Activated naive CD8-positive, alpha-beta T cell treated with anti-CD3 and anti-CD28 coated beads, Interleukin-2, amount 50 U/mL, for 24 hours (primary cell): ENCODE results near the gene PPP1R12A.
"Not testable (repeated sequence)": the region's sequence is repeated elsewhere in the genome, so short reads cannot be mapped to it uniquely, and the experiment has no call there.

ENCODE experiments used
- ATAC-seq: fragments of 150-1000 bp; cut with Tn5 transposase; one replicate; pipeline ENCODE4 v1.10.0; 2021
- DNase-seq: peaks from one replicate; pipeline ENCODE4 v3.0.0; 2021
- H3K27ac Mint-ChIP-seq: one replicate; pipeline ENCODE4 v1.8.0; 2021; ENCODE audit warnings: mild to moderate bottlenecking, mixed read lengths
- H3K27me3 Mint-ChIP-seq: one replicate; pipeline ENCODE4 v1.8.0; 2021; ENCODE audit warnings: mixed read lengths
- H3K36me3 Mint-ChIP-seq: one replicate; pipeline ENCODE4 v1.8.0; 2021; ENCODE audit warnings: low read depth, mixed read lengths
- H3K4me1 Mint-ChIP-seq: one replicate; pipeline ENCODE4 v1.8.0; 2021; ENCODE audit warnings: mixed read lengths
- H3K4me3 Mint-ChIP-seq: one replicate; pipeline ENCODE4 v1.8.0; 2021; ENCODE audit warnings: mild to moderate bottlenecking, moderate library complexity, mixed read lengths
- H3K9me3 Mint-ChIP-seq: one replicate; pipeline ENCODE4 v1.8.0; 2021; ENCODE audit warnings: mixed read lengths

Gene PPP1R12A

GRCh38 chr12:79887890-79888289 is 47.0 kb downstream of the PPP1R12A start:
- no peak for ATAC-seq
- Mint-ChIP-seq H3K36me3 (peaks cover 5% of the 10 kb centered on the region), H3K27ac (no peak overlapping the region), H3K9me3 (no peaks in the 10 kb centered on the region), H3K27me3 (no peaks in the 10 kb centered on the region), H3K4me3 (no peak overlapping the region), H3K4me1 (peaks cover 66% of the 10 kb centered on the region)
- no peak for DNase-seq

GRCh38 chr12:79886917-79887519 is 47.9 kb downstream of the PPP1R12A start:
- no peak for ATAC-seq

GRCh38 chr12:79885911-79886490 is 48.9 kb downstream of the PPP1R12A start:
- Mint-ChIP-seq H3K36me3 (no peaks in the 10 kb centered on the region), H3K4me3 (no peak overlapping the region), H3K27me3 (no peaks in the 10 kb centered on the region), H3K4me1 (peaks cover 75% of the 10 kb centered on the region), H3K9me3 (no peaks in the 10 kb centered on the region), H3K27ac (no peak overlapping the region)
- DNase-seq (no peak), ATAC-seq (no peak)

More at GRCh38 chr12:79886917-79887519, 47.9 kb downstream of the PPP1R12A start:
- H3K27me3 Mint-ChIP-seq: no peaks in the 10 kb centered on the region
- H3K27ac Mint-ChIP-seq: no peak overlapping the region
- H3K9me3 Mint-ChIP-seq: no peaks in the 10 kb centered on the region
- no peak for DNase-seq
- H3K4me1 Mint-ChIP-seq: peaks cover 73% of the 10 kb centered on the region
- H3K4me3 Mint-ChIP-seq: no peak overlapping the region
- H3K36me3 Mint-ChIP-seq: peaks cover 3% of the 10 kb centered on the region

DNA sequence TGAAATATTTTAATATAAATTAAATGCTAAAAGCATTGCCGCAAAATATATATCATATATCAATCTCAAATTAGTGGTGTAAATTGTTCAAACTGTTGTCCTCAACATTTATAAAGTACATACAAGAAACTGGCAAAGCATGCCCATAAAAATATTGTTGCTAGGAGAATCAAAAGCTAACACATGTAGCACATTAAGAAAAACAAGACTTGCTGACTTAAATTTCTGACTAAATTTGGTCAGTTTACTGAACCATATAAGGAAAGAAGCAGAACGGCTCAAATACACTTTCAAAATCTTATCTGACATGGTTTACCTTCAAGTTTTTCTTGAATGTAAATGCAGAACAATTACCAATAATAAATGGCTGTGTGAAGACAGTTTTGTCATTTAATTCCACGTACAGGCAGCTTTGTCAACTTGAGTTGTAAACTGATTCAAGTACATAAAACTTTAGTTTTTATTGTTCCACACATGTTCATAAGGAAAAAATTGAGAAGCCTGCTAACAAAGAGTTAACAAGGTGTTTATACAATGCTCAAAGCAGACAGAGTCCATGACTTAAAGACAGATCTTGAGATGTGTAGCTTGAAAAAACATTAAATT is 50.4 kb downstream of the PPP1R12A start:
- Mint-ChIP-seq H3K27me3 (no peaks in the 10 kb centered on the region), H3K27ac (no peak overlapping the region), H3K4me1 (peaks cover 74% of the 10 kb centered on the region), H3K9me3 (no peaks in the 10 kb centered on the region), H3K4me3 (no peak overlapping the region), H3K36me3 (peaks cover 4% of the 10 kb centered on the region)
- ATAC-seq: no peak
- no peak for DNase-seq

DNA sequence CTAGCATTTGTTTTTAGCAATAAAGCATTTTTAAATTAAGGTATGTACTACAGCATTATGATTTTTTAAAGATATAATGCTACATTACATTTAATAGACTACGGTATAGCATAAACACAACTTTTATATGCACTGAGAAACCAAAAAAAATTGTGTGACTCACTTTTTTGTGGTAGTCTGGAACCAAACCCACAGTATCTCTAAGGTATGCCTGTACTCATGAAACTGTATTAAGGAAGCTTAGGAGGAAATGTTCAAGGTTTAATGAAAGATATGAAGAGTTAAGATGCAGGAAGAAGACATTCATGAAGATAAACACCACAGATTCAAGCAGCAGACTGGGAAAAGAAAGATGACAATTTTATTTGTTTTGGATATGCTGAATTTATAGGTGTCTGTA is 51.7 kb downstream of the PPP1R12A start:
- no peak overlapping the region for H3K27ac Mint-ChIP-seq
- H3K4me1 Mint-ChIP-seq: peaks cover 73% of the 10 kb centered on the region
- H3K36me3 Mint-ChIP-seq: peaks cover 8% of the 10 kb centered on the region
- no peaks in the 10 kb centered on the region for H3K9me3 Mint-ChIP-seq
- ATAC-seq: peak; percentile 81
- H3K4me3 Mint-ChIP-seq: no peak overlapping the region
- DNase-seq: no peak
- H3K27me3 Mint-ChIP-seq: no peaks in the 10 kb centered on the region

DNA sequence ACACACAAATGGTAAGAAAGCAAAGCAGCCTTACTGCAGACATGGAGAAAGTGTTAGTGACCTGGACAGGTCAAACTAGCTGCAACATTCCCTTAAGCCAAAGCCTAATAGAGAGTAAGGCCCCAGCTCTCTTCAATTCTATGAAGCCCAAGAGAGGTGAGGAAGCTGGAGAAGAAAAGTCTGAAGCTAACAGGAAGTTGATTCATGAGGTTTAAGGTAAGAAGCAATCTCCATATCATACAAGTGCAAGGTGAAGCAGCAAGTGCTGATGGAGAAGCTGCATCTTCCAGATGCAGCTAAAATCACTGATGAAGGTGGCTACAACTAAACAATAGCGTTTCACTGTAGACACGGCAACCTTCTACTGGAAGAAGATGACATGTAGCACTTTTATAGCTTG is 53.5 kb downstream of the PPP1R12A start:
- no peaks in the 10 kb centered on the region for H3K9me3 Mint-ChIP-seq
- H3K4me1 Mint-ChIP-seq: peaks cover 74% of the 10 kb centered on the region
- H3K27ac Mint-ChIP-seq: no peak overlapping the region
- peaks cover 11% of the 10 kb centered on the region for H3K36me3 Mint-ChIP-seq
- ATAC-seq: no peak
- no peak overlapping the region for H3K4me3 Mint-ChIP-seq
- no peaks in the 10 kb centered on the region for H3K27me3 Mint-ChIP-seq
- no peak for DNase-seq

DNA sequence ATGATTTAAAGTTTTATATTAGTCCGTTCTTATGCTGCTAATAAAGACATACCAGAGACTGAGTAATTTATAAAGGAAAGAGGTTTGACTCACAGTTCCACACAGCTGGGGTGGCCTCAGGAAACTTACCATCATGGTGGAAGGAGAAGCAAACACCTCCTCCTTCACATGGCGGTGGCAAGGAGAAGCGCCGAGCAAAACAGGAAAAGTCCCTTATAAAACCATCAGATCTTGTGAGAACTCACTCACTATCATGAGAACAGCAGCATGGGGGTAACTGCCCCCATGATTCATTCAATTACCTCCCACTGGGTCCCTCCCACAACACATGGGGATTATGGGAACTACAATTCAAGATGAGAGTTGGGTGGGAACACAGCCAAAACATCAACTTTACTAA is 56.4 kb downstream of the PPP1R12A start:
- Mint-ChIP-seq H3K36me3 (peaks cover 16% of the 10 kb centered on the region), H3K4me1 (peaks cover 73% of the 10 kb centered on the region)
- not testable (repeated sequence) for H3K9me3 Mint-ChIP-seq, ATAC-seq, H3K27ac Mint-ChIP-seq, DNase-seq, H3K4me3 Mint-ChIP-seq, H3K27me3 Mint-ChIP-seq

GRCh38 chr12:79877246-79877645 is 57.7 kb downstream of the PPP1R12A start:
- Mint-ChIP-seq H3K9me3 (no peaks in the 10 kb centered on the region), H3K4me3 (no peak overlapping the region), H3K27ac (no peak overlapping the region), H3K4me1 (peaks cover 69% of the 10 kb centered on the region), H3K27me3 (no peaks in the 10 kb centered on the region), H3K36me3 (peaks cover 20% of the 10 kb centered on the region)
- no peak for DNase-seq
- no peak for ATAC-seq

DNA sequence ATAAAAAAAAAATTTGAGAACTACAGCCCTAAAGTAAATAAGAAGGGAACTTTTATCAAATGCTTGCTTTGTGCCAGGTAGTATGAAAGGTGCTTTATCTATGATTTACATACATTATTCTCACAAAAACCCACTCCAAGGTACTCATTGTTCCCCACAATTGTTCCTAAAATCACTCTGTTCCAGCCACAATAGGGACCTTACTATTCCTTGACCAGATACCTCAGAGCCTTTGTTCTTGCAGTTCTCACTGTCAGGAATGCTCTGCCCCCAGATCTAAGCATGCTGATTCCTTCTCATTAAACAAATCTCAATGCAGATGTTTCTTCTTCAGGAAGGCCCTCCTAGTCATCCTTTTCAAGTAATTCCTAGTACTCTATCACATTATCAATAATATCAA is 60.2 kb downstream of the PPP1R12A start:
- Mint-ChIP-seq H3K4me1 (peaks cover 63% of the 10 kb centered on the region), H3K9me3 (no peaks in the 10 kb centered on the region), H3K27me3 (no peaks in the 10 kb centered on the region), H3K4me3 (no peak overlapping the region), H3K27ac (no peak overlapping the region), H3K36me3 (peaks cover 31% of the 10 kb centered on the region)
- no peak for ATAC-seq
- no peak for DNase-seq

DNA sequence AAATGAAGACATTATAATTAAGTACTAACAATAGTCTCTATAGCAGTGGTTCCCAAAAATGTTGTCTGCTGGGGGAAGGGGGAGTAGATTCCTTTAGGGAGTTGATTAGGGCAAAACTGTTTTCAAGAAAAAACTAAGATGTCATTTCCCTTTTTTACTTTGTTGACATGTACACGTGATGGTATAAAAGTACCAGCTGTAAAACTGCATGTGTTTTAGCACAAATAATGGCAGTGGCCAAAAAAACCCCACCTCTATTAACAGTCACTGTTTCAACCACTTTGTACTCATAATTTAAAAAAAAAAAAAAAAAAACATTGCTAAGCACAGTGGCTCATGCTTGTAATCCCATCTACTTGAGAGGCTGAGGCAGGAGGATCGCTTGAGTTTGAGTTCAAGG is 61.7 kb downstream of the PPP1R12A start:
- DNase-seq: no peak
- H3K27ac Mint-ChIP-seq: no peak overlapping the region
- H3K27me3 Mint-ChIP-seq: no peaks in the 10 kb centered on the region
- H3K4me1 Mint-ChIP-seq: peaks cover 53% of the 10 kb centered on the region
- H3K4me3 Mint-ChIP-seq: no peak overlapping the region
- peaks cover 40% of the 10 kb centered on the region for H3K36me3 Mint-ChIP-seq
- no peak for ATAC-seq
- no peaks in the 10 kb centered on the region for H3K9me3 Mint-ChIP-seq

GRCh38 chr12:79871621-79872020 is 63.3 kb downstream of the PPP1R12A start:
- ATAC-seq: no peak
- no peak for DNase-seq
- H3K4me1 Mint-ChIP-seq: peaks cover 44% of the 10 kb centered on the region
- peaks cover 10% of the 10 kb centered on the region for H3K9me3 Mint-ChIP-seq
- no peak overlapping the region for H3K4me3 Mint-ChIP-seq
- peaks cover 51% of the 10 kb centered on the region for H3K36me3 Mint-ChIP-seq
- H3K27me3 Mint-ChIP-seq: no peaks in the 10 kb centered on the region
- no peak overlapping the region for H3K27ac Mint-ChIP-seq

DNA sequence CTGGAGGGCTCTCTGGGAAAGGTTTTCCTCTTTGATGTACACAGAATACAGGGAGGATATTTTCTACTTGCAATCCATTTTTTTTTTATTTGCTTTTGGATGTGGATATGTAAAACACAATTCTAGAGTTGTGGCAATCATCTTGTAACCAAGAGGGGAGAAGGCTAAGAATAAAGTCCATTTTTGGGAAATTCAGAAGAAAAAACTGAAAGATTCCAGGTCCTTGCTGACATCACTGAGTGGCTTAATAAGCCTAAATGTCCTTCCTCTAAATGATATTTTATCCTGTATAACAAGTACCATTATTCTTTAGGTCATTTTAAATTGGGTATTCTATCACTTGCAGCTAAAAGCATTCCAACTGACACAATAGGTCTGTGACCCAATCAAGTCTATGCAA is 64.0 kb downstream of the PPP1R12A start:
- no peak overlapping the region for H3K4me3 Mint-ChIP-seq
- H3K9me3 Mint-ChIP-seq: peaks cover 17% of the 10 kb centered on the region
- ATAC-seq (no peak), DNase-seq (no peak)
- H3K36me3 Mint-ChIP-seq: peaks cover 58% of the 10 kb centered on the region
- peaks cover 44% of the 10 kb centered on the region for H3K4me1 Mint-ChIP-seq
- H3K27ac Mint-ChIP-seq: no peak overlapping the region
- H3K27me3 Mint-ChIP-seq: no peaks in the 10 kb centered on the region

- H3K36me3 Mint-ChIP-seq: peaks cover 46% of the 10 kb centered on the region
- no peak overlapping the region for H3K4me3 Mint-ChIP-seq
- H3K27ac Mint-ChIP-seq: no peak overlapping the region
- DNase-seq (no peak), ATAC-seq (no peak)
- peaks cover 18% of the 10 kb centered on the region for H3K9me3 Mint-ChIP-seq
- no peaks in the 10 kb centered on the region for H3K27me3 Mint-ChIP-seq
- H3K4me1 Mint-ChIP-seq: peaks cover 20% of the 10 kb centered on the region
Measured at GRCh38 chr12:79859646-79860045, 75.3 kb downstream of the PPP1R12A start.

DNA sequence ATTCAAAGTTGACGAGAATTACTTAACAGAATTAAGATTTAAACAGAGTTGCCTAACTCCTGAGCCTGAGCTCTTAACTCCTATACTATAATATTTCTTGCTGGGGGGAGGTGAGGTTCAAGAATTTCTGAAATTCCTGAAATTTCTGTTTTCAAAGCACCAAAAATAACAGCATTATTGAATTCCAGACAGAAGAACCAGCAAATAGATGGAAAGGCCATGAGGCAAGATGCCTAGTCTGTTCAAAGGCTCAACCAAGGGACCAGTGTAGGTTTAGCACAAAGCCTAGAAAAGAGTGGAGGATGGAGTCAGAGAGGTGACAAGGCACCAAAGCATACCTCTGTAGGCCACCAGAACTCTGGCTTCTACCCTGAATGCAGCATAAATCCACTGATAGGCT is 76.4 kb downstream of the PPP1R12A start:
- H3K27me3 Mint-ChIP-seq: no peaks in the 10 kb centered on the region
- H3K27ac Mint-ChIP-seq: no peak overlapping the region
- H3K4me1 Mint-ChIP-seq: peaks cover 13% of the 10 kb centered on the region
- ATAC-seq (no peak), DNase-seq (no peak)
- no peak overlapping the region for H3K4me3 Mint-ChIP-seq
- peaks cover 41% of the 10 kb centered on the region for H3K36me3 Mint-ChIP-seq
- peaks cover 21% of the 10 kb centered on the region for H3K9me3 Mint-ChIP-seq

GRCh38 chr12:79857675-79858074 is 77.2 kb downstream of the PPP1R12A start:
- H3K9me3 Mint-ChIP-seq: peaks cover 13% of the 10 kb centered on the region

More at GRCh38 chr12:79857675-79858074, 77.2 kb downstream of the PPP1R12A start:
- ATAC-seq (no peak), DNase-seq (no peak)
- H3K27ac Mint-ChIP-seq: no peak overlapping the region
- H3K27me3 Mint-ChIP-seq: no peaks in the 10 kb centered on the region
- H3K4me3 Mint-ChIP-seq: no peak overlapping the region
- H3K4me1 Mint-ChIP-seq: peaks cover 9% of the 10 kb centered on the region
- peaks cover 40% of the 10 kb centered on the region for H3K36me3 Mint-ChIP-seq
